Bronchial epithelial cell (primary cell): Measurements from ENCODE around the gene ADGRA1. TPM values are rescaled to one million over a fixed set of nuclear protein-coding genes. Genes with fewer than 3 reads are reported as not detected.

ENCODE experiments used
- DNase-seq: peaks from one replicate; pipeline ENCODE4 v3.0.0-alpha.2; 2010; ENCODE audit warnings: low read depth
- FAIRE-seq: peaks from 2 replicates; lab custom pipeline; 2011; peaks lifted over from hg19 to GRCh38; lab: Jason Lieb, UNC
- H3K27me3 ChIP-seq: 2 replicates; pipeline ENCODE4 v1.5.1; 2011; ENCODE audit warnings: low read length; ENCODE audit not compliant: control insufficient read depth, insufficient read depth
- H3K36me3 ChIP-seq: 2 replicates; pipeline ENCODE4 v1.5.1; 2011; ENCODE audit warnings: low read length; ENCODE audit not compliant: control insufficient read depth, insufficient read depth
- H3K4me3 ChIP-seq: 2 replicates; pipeline ENCODE4 v1.5.1; 2011; ENCODE audit warnings: mild to moderate bottlenecking, low read depth, low read length, control low read depth
- total RNA-seq: library from RNA; depleted of rRNA; stranded (reverse); fragments of >200 nt; gene quantifications from 2 replicates; pipeline ENCODE4 v1.2.1, GENCODE V29; 2014
- TF ChIP-seq, protein P1 (sequence below): IDR thresholded peaks from 2 replicates; pipeline ENCODE4 v1.5.1; 2011; ENCODE audit warnings: mild to moderate bottlenecking, moderate library complexity, low read length, control low read depth, inconsistent platforms; ENCODE audit not compliant: insufficient read depth, severe bottlenecking

ADGRA1 gene
- total RNA-seq, 1 donor from 2014 or later = not detected

GRCh38 chr10:133122171-133122935, 34.6 kb downstream of the ADGRA1 start:
- H3K36me3 ChIP-seq = no peaks in the 10 kb centered on the region
- H3K4me3 ChIP-seq = no peak overlapping the region
- TF ChIP-seq, protein P1, sequence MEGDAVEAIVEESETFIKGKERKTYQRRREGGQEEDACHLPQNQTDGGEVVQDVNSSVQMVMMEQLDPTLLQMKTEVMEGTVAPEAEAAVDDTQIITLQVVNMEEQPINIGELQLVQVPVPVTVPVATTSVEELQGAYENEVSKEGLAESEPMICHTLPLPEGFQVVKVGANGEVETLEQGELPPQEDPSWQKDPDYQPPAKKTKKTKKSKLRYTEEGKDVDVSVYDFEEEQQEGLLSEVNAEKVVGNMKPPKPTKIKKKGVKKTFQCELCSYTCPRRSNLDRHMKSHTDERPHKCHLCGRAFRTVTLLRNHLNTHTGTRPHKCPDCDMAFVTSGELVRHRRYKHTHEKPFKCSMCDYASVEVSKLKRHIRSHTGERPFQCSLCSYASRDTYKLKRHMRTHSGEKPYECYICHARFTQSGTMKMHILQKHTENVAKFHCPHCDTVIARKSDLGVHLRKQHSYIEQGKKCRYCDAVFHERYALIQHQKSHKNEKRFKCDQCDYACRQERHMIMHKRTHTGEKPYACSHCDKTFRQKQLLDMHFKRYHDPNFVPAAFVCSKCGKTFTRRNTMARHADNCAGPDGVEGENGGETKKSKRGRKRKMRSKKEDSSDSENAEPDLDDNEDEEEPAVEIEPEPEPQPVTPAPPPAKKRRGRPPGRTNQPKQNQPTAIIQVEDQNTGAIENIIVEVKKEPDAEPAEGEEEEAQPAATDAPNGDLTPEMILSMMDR = no peak
- DNase-seq = no peak
- FAIRE-seq = no peak
- no peaks in the 10 kb centered on the region for H3K27me3 ChIP-seq

GRCh38 chr10:133123050-133123745, 35.5 kb downstream of the ADGRA1 start:
- no peak for DNase-seq
- TF ChIP-seq, protein P1 = no peak
- Histone ChIP-seq H3K36me3 (no peaks in the 10 kb centered on the region), H3K27me3 (no peaks in the 10 kb centered on the region), H3K4me3 (no peak overlapping the region)
- no peak for FAIRE-seq

DNA sequence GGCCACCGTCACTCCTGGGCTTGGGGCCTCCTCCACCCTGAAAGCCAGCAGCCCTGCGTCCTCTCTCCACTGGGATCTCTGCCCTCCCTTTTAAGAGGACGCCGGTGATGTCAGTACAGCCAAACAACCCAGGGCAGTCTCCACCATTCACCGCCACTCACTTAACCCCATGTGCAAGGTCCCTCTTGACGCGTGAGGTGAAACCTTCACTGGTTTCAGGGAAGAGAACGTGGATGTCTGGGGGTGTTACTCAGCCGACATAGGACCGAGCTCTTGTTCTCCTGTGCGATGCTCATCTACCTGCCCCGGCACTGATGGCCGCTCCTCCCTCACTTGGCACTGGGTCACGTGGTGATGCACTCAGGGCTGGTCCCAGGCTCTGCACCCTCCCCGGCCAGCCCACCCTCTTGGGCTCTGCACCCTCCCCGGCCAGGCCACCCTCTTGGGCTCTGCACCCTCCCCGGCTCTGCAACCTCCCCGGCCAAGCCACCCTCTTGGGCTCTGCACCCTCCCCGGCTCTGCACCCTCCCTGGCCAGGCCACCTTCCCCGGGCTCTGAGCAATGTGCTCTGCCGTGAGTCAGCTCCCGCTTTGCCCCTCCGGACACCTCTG, 36.1 kb downstream of the ADGRA1 start:
- TF ChIP-seq, protein P1 = no peak
- no peak for DNase-seq
- FAIRE-seq = no peak
- H3K36me3 ChIP-seq = no peaks in the 10 kb centered on the region
- no peak overlapping the region for H3K4me3 ChIP-seq
- no peaks in the 10 kb centered on the region for H3K27me3 ChIP-seq

GRCh38 chr10:133124357-133125211, 36.9 kb downstream of the ADGRA1 start:
- no peaks in the 10 kb centered on the region for H3K27me3 ChIP-seq
- DNase-seq (no peak), FAIRE-seq (no peak)
- no peaks in the 10 kb centered on the region for H3K36me3 ChIP-seq
- TF ChIP-seq, protein P1 = peak; percentile 12
- H3K4me3 ChIP-seq = no peak overlapping the region

GRCh38 chr10:133125901-133126300, 38.2 kb downstream of the ADGRA1 start:
- Histone ChIP-seq H3K36me3 (no peaks in the 10 kb centered on the region), H3K4me3 (no peak overlapping the region), H3K27me3 (no peaks in the 10 kb centered on the region)
- no peak for DNase-seq
- FAIRE-seq = no peak
- TF ChIP-seq, protein P1 = no peak
